Caco-2 (cell line): Measurements from ENCODE around the gene AP2A2. TPM values are rescaled to one million over a fixed set of nuclear protein-coding genes. Genes with fewer than 3 reads are reported as not detected.

Experiments
- BruUV-seq: library from RNA; stranded (reverse); fragments of 400-500 nt; replicated peaks from 2 replicates; lab custom pipeline; 2021; lab: Mats Ljungman, UMichigan
- CTCF ChIA-PET: fragments of 300-600 bp; sonication (Branson Sonifier 250); formaldehyde crosslinking; loops from one replicate; lab custom pipeline; 2022; ENCODE audit warnings: antibody characterized with exemption; lab: Charles Lee
- POLR2A ChIA-PET: fragments of 300-600 bp; sonication (Branson Sonifier 250); formaldehyde crosslinking; loops from one replicate; lab custom pipeline; 2022; ENCODE audit warnings: antibody characterized with exemption; lab: Charles Lee
- DNase-seq, 2 experiments: peaks; one replicate each; pipeline versions ENCODE4 v3.0.0 to v3.0.0-alpha.2; 2020 to 2022
- H3K27me3 ChIP-seq: replicated peaks from 2 replicates; pipeline ENCODE4 v1.6.0; 2011; ENCODE audit warnings: low read length; ENCODE audit not compliant: control insufficient read depth, insufficient read depth
- H3K36me3 ChIP-seq: 2 replicates; pipeline ENCODE4 v1.5.1; 2011; ENCODE audit warnings: low read length; ENCODE audit not compliant: control insufficient read depth, insufficient read depth
- H3K4me1 ChIP-seq: fragments of 250-450 bp; sonication (Bioruptor Pico); 2 replicates; pipeline ENCODE4 v1.5.1; 2020; ENCODE audit warnings: mild to moderate bottlenecking
- H3K4me3 ChIP-seq: 2 replicates; pipeline ENCODE4 v1.5.1; 2011; ENCODE audit warnings: low read depth, mild to moderate bottlenecking, control low read depth, low read length
- H3K9me3 ChIP-seq: fragments of 250-450 bp; sonication (Bioruptor Pico); 2 replicates; pipeline ENCODE4 v1.5.1; 2020; ENCODE audit warnings: mild to moderate bottlenecking, moderate library complexity
- H3K27ac Mint-ChIP-seq: one replicate; pipeline ENCODE4 v1.8.0; 2022; ENCODE audit warnings: mixed read lengths; ENCODE audit not compliant: unreplicated experiment
- H3K27me3 Mint-ChIP-seq: one replicate; pipeline ENCODE4 v1.8.0; 2022; ENCODE audit warnings: mixed read lengths; ENCODE audit not compliant: insufficient read depth, unreplicated experiment
- H3K36me3 Mint-ChIP-seq: one replicate; pipeline ENCODE4 v1.8.0; 2022; ENCODE audit warnings: mild to moderate bottlenecking, mixed read lengths; ENCODE audit not compliant: insufficient read depth, unreplicated experiment
- H3K4me1 Mint-ChIP-seq: one replicate; pipeline ENCODE4 v1.8.0; 2022; ENCODE audit warnings: low read depth, mixed read lengths; ENCODE audit not compliant: unreplicated experiment
- H3K4me3 Mint-ChIP-seq: one replicate; pipeline ENCODE4 v1.8.0; 2022; ENCODE audit warnings: mild to moderate bottlenecking, moderate library complexity, mixed read lengths; ENCODE audit not compliant: unreplicated experiment
- H3K9me3 Mint-ChIP-seq: one replicate; pipeline ENCODE4 v1.8.0; 2022; ENCODE audit warnings: mixed read lengths; ENCODE audit not compliant: unreplicated experiment
- intact Hi-C: fragments of 100-400 bp; cut with micrococcal nuclease; formaldehyde crosslinking; loops from one replicate; pipeline ENCODE4 v1.10.0; 2022; ENCODE audit not compliant: unreplicated experiment
- total RNA-seq: library from RNA; stranded (reverse); gene quantifications from 2 replicates; pipeline ENCODE4 v1.2.3, GENCODE V29; 2022
- TF ChIP-seq, protein P1 (sequence below), 2 experiments: fragments of 200-600 bp in 1 of 2; IDR thresholded peaks; 1 replicate in 1 of 2; 2 replicates in 1 of 2; pipeline versions ENCODE4 v1.5.1 to v1.8.0; 2011 to 2022; ENCODE audit warnings: antibody characterized with exemption in 1 of 2, control low read depth in 1 of 2, inconsistent platforms in 1 of 2, low read depth in 1 of 2, low read length in 1 of 2, mild to moderate bottlenecking in 1 of 2, moderate library complexity in 1 of 2; ENCODE audit not compliant: insufficient read depth in 1 of 2, severe bottlenecking in 1 of 2, unreplicated experiment in 1 of 2

Gene AP2A2
- total RNA-seq, 1 experiment from 2014 or later: 130 TPM

DNA sequence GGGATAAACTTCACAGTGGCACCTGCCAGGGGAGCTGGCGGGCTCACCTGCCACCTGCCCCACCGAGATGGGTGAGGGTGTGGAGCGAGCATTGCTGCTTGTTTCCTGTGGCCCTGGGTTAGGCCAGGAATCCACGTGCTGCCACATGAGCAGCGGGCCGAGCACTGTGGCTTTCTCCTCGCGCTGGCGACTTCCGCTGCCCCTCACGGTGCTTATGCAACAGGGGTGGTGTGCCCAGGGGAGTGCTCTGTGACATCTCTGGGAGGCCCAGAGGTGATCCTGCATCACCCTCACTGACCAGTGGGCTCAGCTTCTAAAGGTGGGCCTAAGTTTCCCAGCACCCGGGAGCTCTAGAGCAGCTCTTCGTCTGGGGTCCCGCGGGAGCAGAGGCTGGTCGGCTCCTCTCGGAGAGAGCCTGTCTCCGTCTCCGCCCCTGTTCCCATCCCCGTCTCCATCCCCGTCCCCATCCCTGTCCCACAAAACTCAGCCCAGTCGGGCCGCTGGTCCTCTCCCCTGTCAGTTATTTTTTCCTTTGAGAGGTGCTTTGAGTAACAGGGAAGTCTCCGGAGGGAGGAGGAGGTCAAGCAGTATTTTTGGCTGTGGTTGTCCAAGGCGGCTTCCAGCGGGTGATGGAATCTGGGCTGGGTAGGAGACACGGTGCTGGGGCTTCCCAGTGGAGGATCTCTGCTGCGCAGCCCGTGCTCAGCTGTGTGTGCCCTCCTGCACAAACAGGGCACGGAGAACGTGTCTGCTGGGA lies 42.5 kb downstream of the AP2A2 start:
- Histone ChIP-seq H3K36me3 (peaks cover 4% of the 10 kb centered on the region), H3K27me3 (no peaks in the 10 kb centered on the region), H3K4me3 (no peak overlapping the region), H3K4me1 (no peaks in the 10 kb centered on the region), H3K9me3 (no peaks in the 10 kb centered on the region)
- BruUV-seq: no TSS peak
- H3K9me3 Mint-ChIP-seq: no peaks in the 10 kb centered on the region
- TF ChIP-seq, protein P1, sequence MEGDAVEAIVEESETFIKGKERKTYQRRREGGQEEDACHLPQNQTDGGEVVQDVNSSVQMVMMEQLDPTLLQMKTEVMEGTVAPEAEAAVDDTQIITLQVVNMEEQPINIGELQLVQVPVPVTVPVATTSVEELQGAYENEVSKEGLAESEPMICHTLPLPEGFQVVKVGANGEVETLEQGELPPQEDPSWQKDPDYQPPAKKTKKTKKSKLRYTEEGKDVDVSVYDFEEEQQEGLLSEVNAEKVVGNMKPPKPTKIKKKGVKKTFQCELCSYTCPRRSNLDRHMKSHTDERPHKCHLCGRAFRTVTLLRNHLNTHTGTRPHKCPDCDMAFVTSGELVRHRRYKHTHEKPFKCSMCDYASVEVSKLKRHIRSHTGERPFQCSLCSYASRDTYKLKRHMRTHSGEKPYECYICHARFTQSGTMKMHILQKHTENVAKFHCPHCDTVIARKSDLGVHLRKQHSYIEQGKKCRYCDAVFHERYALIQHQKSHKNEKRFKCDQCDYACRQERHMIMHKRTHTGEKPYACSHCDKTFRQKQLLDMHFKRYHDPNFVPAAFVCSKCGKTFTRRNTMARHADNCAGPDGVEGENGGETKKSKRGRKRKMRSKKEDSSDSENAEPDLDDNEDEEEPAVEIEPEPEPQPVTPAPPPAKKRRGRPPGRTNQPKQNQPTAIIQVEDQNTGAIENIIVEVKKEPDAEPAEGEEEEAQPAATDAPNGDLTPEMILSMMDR (IDR thresholded peaks at IDR 0.05; ENCODE audit: insufficient read depth in 1 of 2, low read depth in 1 of 2, low read length in 1 of 2, severe bottlenecking in 1 of 2, unreplicated experiment in 1 of 2): no peak
- ChIA-PET CTCF (no interaction called here), POLR2A (no interaction called here)
- H3K36me3 Mint-ChIP-seq: peaks cover 80% of the 10 kb centered on the region
- H3K27ac Mint-ChIP-seq: no peak overlapping the region
- no peaks in the 10 kb centered on the region for H3K27me3 Mint-ChIP-seq
- no peaks in the 10 kb centered on the region for H3K4me1 Mint-ChIP-seq
- no peak overlapping the region for H3K4me3 Mint-ChIP-seq
- no peak for DNase-seq
- intact Hi-C loops: no loop called here

DNA sequence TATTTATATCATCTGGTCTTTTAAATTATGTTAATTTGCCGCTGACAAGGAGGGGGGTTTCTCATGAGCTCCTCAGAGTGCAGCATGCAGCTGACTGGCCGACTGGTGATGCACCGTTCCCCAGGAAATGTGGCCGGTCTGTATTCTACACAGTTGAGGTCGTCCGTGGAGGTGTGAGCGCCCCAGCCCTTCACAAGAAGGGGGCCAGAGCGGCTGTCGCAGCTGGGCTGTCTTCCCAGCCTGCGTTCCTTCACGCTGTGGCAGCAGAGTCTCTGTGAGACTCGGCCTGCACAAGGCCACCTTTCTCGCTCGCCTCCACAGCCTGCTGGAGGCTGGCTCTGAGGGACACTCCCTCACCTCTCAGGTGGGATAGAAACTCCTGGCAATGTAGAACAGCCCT lies 43.2 kb downstream of the AP2A2 start:
- no peak for DNase-seq
- Histone ChIP-seq H3K27me3 (no peaks in the 10 kb centered on the region), H3K4me1 (no peaks in the 10 kb centered on the region), H3K9me3 (no peaks in the 10 kb centered on the region), H3K36me3 (peaks cover 4% of the 10 kb centered on the region), H3K4me3 (no peak overlapping the region)
- ChIA-PET POLR2A (no interaction called here), CTCF (interaction anchor here (0.6 kb wide), 1 partner anchor 33 kb away, joined by 4 read pairs; no protein-coding TSS in a partner anchor)
- no TSS peak for BruUV-seq
- TF ChIP-seq, protein P1 (IDR thresholded peaks at IDR 0.05; ENCODE audit: insufficient read depth in 1 of 2, low read depth in 1 of 2, low read length in 1 of 2, severe bottlenecking in 1 of 2, unreplicated experiment in 1 of 2): no peak
- intact Hi-C loops: no loop called here
- peaks cover 80% of the 10 kb centered on the region for H3K36me3 Mint-ChIP-seq
- H3K4me3 Mint-ChIP-seq: no peak overlapping the region
- no peaks in the 10 kb centered on the region for H3K9me3 Mint-ChIP-seq
- no peaks in the 10 kb centered on the region for H3K27me3 Mint-ChIP-seq
- H3K27ac Mint-ChIP-seq: no peak overlapping the region
- no peaks in the 10 kb centered on the region for H3K4me1 Mint-ChIP-seq

DNA sequence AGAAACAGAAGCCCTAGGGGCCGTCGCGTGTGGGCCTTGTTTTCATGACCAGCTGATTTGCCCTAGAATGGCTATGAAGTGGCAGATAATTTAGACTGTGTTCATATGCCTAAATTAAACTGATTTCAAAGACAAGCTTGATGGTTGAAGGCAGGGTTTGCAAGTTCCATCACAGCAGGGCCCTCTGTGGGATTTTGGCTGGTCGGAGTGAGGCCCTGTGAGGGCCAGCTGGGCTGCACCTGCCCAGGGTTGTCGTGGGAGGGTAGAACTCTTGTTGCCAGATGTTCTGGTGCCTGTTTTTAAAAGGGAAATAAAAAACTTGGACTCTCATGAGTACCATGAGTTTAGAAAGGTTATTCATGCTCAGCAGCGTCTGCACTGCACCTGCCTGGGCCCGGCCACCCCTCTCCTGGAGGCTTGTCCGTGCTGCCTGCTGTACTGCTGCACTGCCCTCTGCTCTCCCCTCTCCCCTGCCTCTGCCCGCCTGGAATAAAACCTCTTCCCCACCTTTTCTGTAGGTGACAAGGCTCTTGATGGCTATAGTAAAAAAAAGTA lies 44.1 kb downstream of the AP2A2 start:
- no peaks in the 10 kb centered on the region for H3K9me3 ChIP-seq
- TF ChIP-seq, protein P1 (IDR thresholded peaks at IDR 0.05; ENCODE audit: insufficient read depth in 1 of 2, low read depth in 1 of 2, low read length in 1 of 2, severe bottlenecking in 1 of 2, unreplicated experiment in 1 of 2): no peak
- peaks cover 4% of the 10 kb centered on the region for H3K36me3 ChIP-seq
- Mint-ChIP-seq H3K9me3 (no peaks in the 10 kb centered on the region), H3K4me3 (no peak overlapping the region), H3K36me3 (peaks cover 84% of the 10 kb centered on the region), H3K27me3 (no peaks in the 10 kb centered on the region), H3K4me1 (no peaks in the 10 kb centered on the region), H3K27ac (no peak overlapping the region)
- POLR2A ChIA-PET: no interaction called here
- no TSS peak for BruUV-seq
- no peaks in the 10 kb centered on the region for H3K27me3 ChIP-seq
- CTCF ChIA-PET: no interaction called here
- intact Hi-C loops: no loop called here
- H3K4me3 ChIP-seq: no peak overlapping the region
- no peak for DNase-seq
- no peaks in the 10 kb centered on the region for H3K4me1 ChIP-seq
